GM12878 (cell line): Measurements from ENCODE around the gene DHX40. TPM values are rescaled to one million over a fixed set of nuclear protein-coding genes. Genes with fewer than 3 reads are reported as not detected.

ENCODE experiments used
- ASH2L ChIP-seq: fragments of 300-600, 200-600 bp; sonication (generic); IDR thresholded peaks from 2 replicates; pipeline ENCODE4 v1.6.1; 2017; ENCODE audit warnings: low read depth, mild to moderate bottlenecking, borderline replicate concordance
- ATF2 ChIP-seq: IDR thresholded peaks from 2 replicates; pipeline ENCODE4 v1.6.1; 2012; ENCODE audit warnings: low read length, inconsistent platforms
- BCLAF1 ChIP-seq: fragments of 450-650 bp; IDR thresholded peaks from 2 replicates; pipeline ENCODE4 v1.6.1; 2017; ENCODE audit warnings: antibody characterized with exemption, mild to moderate bottlenecking, moderate library complexity
- BMI1 ChIP-seq: fragments of 450-650 bp; IDR thresholded peaks from 2 replicates; pipeline ENCODE4 v1.6.1; 2016; ENCODE audit warnings: mild to moderate bottlenecking, moderate library complexity, borderline replicate concordance
- BRCA1 ChIP-seq: IDR thresholded peaks from 2 replicates; pipeline ENCODE4 v1.6.1; 2011; ENCODE audit warnings: low read depth, low read length, improper control_type of control experiment
- CBX5 ChIP-seq: sonication (generic); IDR thresholded peaks from 2 replicates; pipeline ENCODE4 v1.6.1; 2016; ENCODE audit warnings: low read depth, moderate library complexity, mild to moderate bottlenecking, inconsistent platforms
- CEBPB ChIP-seq, 2 experiments: fragments of 150-350 bp in 1 of 2; IDR thresholded peaks; 2 replicates each; pipeline ENCODE4 v1.6.1; 2012 to 2014; ENCODE audit warnings: low read depth in 2 of 2, low read length in 2 of 2, borderline replicate concordance in 1 of 2, inconsistent platforms in 1 of 2
- CHD1 ChIP-seq: IDR thresholded peaks from 2 replicates; pipeline ENCODE4 v1.6.1; 2012; ENCODE audit warnings: low read depth, low read length, improper control_type of control experiment
- CHD4 ChIP-seq: fragments of 200-600 bp; sonication (generic); IDR thresholded peaks from 2 replicates; pipeline ENCODE4 v1.6.1; 2016; ENCODE audit warnings: mild to moderate bottlenecking
- E2F8 ChIP-seq: fragments of 450-650 bp; IDR thresholded peaks from 2 replicates; pipeline ENCODE4 v1.6.1; 2018; ENCODE audit warnings: mild to moderate bottlenecking, low read depth, moderate library complexity; ENCODE audit not compliant: partially characterized antibody
- IRF3 ChIP-seq: fragments of 450-650 bp; IDR thresholded peaks from 2 replicates; pipeline ENCODE4 v1.6.1; 2014; ENCODE audit warnings: mild to moderate bottlenecking
- KDM1A ChIP-seq: fragments of 200-600 bp; sonication (generic); IDR thresholded peaks from 2 replicates; pipeline ENCODE4 v1.6.1; 2016; ENCODE audit warnings: borderline replicate concordance
- MEF2B ChIP-seq: fragments of 450-650 bp; IDR thresholded peaks from 2 replicates; pipeline ENCODE4 v1.6.1; 2018; ENCODE audit warnings: mild to moderate bottlenecking, moderate library complexity; ENCODE audit not compliant: partially characterized antibody, poor library complexity, severe bottlenecking
- NFIC ChIP-seq: IDR thresholded peaks from 2 replicates; pipeline ENCODE4 v1.6.1; 2012; ENCODE audit warnings: low read depth, mild to moderate bottlenecking, inconsistent platforms, low read length, moderate library complexity
- NR2C2 ChIP-seq: IDR thresholded peaks from 2 replicates; pipeline ENCODE4 v1.6.1; 2011; ENCODE audit warnings: borderline replicate concordance, low read depth; ENCODE audit not compliant: control insufficient read depth, insufficient read length
- NR2F1 ChIP-seq: fragments of 450-650 bp; conservative IDR thresholded peaks from 2 replicates; pipeline ENCODE4 v1.6.1; 2017; ENCODE audit warnings: mild to moderate bottlenecking
- PAX8 ChIP-seq: fragments of 450-650 bp; IDR thresholded peaks from 2 replicates; pipeline ENCODE4 v1.6.1; 2017; ENCODE audit warnings: mild to moderate bottlenecking, moderate library complexity
- STAT3 ChIP-seq: IDR thresholded peaks from 2 replicates; pipeline ENCODE4 v1.6.1; 2011; ENCODE audit warnings: low read depth, low read length, improper control_type of control experiment
- SUPT20H ChIP-seq: IDR thresholded peaks from 2 replicates; pipeline ENCODE4 v1.6.1; 2011; ENCODE audit warnings: low read depth, mild to moderate bottlenecking, low read length, moderate library complexity, borderline replicate concordance; ENCODE audit not compliant: control insufficient read depth
- TAF1 ChIP-seq: IDR thresholded peaks from 2 replicates; pipeline ENCODE4 v1.6.1; 2011; ENCODE audit warnings: mild to moderate bottlenecking, low read depth, low read length, borderline replicate concordance
- ZNF622 ChIP-seq: fragments of 450-650 bp; IDR thresholded peaks from 2 replicates; pipeline ENCODE4 v1.6.1; 2017; ENCODE audit warnings: mild to moderate bottlenecking, inconsistent platforms
- polyA plus RNA-seq, 11 experiments: library from polyadenylated mRNA; depleted of rRNA in 4 of 11; unstranded in 6 of 11; stranded (reverse) in 5 of 11; fragments of >200 nt; fragmentation: Nextera tagmentation in 4 of 11; fragmentation: Illumina TruSeq in 1 of 11; extraction: Ambion mirVana in 4 of 11; extraction: Trizol in 1 of 11; gene quantifications; 1 replicate in 1 of 11; 2 replicates in 10 of 11; pipeline versions ENCODE4 v1.2.1 to v1.2.3, GENCODE V29; 2011 to 2016; ENCODE audit warnings: inconsistent platforms in 2 of 11, missing spikeins in 2 of 11, low read depth in 1 of 11
- total RNA-seq, 4 experiments: library from RNA; depleted of rRNA in 3 of 4; stranded (reverse); fragments of >200 nt in 3 of 4; fragmentation: Illumina TruSeq in 1 of 4; extraction: Trizol in 1 of 4; gene quantifications; 2 replicates each; pipeline versions ENCODE4 v1.2.1 to v1.2.3, GENCODE V29; 2013 to 2021

DHX40 gene
- total and polyA plus RNA-seq, 10 of the 15 experiments (the other 5 are each of a cell fraction or from before 2014, with no cell fraction given), result 4.8 to 29.2 (median 12.0) TPM

- TF ChIP-seq CHD1, result no peak; the same call in 1 of the 2 replicates
- peak; percentile 63; the same call in 1 of the 2 replicates for TF ChIP-seq ASH2L
- no peak for TF ChIP-seq CHD4
- TF ChIP-seq SUPT20H, result no peak
- peak; percentile 85 for TF ChIP-seq E2F8
- TF ChIP-seq MEF2B, result peak; percentile 83
- no peak for TF ChIP-seq BCLAF1
- peak; percentile 81; the same call in 1 of the 2 replicates for TF ChIP-seq CBX5
- no peak for TF ChIP-seq IRF3
- no peak for TF ChIP-seq BMI1
- peak; percentile 65; the same call in 1 of the 2 replicates for TF ChIP-seq ATF2
- TF ChIP-seq ZNF622, result no peak
- peak; percentile 68 for TF ChIP-seq NR2F1
- no peak for TF ChIP-seq KDM1A
- TF ChIP-seq NR2C2, result no peak
- peak; percentile 60; the same call in 1 of the 2 replicates for TF ChIP-seq NFIC
- TF ChIP-seq BRCA1, result no peak
- peak; percentile 97 for TF ChIP-seq TAF1
- no peak for TF ChIP-seq CEBPB (IDR thresholded peaks at IDR 0.05; ENCODE audit: borderline replicate concordance in 1 of 2, low read depth in 2 of 2, low read length in 2 of 2)
- 0 out of 2 replicates have a peak, but pooled peaks have one; percentile 42 for TF ChIP-seq PAX8
- no peak for TF ChIP-seq STAT3
Observed at GRCh38 chr17:59619298-59620063, 54.1 kb downstream of the DHX40 start, which contains the start of gene CLTC (continued).
